ENCODE data around the gene NT5DC3.

NT5DC3 gene

DNA sequence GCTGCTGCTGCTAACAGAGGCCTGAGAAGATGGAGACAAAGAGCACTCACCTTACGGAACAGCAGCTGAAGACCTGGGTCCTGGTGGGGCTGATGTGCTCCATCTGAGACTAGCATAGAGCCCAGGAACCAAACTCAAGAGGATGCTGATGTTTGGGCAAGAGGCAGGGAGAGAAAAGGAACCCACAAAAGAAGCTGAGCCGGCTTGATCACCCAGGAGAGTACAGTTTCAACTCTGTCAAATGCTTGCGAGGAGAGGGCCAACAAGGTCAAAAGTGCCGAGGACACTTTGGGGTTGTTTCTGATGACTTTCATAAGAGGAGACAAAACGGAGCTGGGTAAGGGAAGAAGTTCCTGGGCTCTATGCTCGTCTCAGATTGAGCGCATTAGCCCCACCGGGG lies 17.3 kb upstream of the NT5DC3 start:
- in situ Hi-C loops (cut with MboI; ENCODE audit: low pct_unique_long_range_greater_than_20kb, low sequenced_read_pairs), result no loop called here

DNA sequence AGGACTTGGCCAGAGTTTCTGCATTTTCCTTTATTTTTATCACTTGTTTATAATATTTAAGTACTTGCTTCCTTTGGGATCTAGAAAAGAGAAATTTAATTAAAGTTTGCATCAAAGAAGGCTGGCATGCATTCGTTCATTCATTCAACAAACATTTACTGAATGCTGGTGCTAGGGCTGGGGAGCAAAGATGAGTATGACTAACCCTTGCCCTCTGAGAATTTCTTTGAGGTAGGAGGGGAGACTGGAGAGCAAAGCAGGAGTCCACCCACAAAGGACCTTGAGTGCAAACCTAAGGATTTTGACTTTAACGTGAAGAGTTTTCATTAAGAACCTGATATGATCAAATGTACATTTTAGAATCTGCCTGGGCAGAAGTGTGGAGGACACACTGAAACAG lies 16.1 kb upstream of the NT5DC3 start:
- no peak for DNase-seq
- in situ Hi-C loops (cut with MboI; ENCODE audit: low pct_unique_long_range_greater_than_20kb, low sequenced_read_pairs), result no loop called here

More for the DNA sequence above, 17.3 kb upstream of the NT5DC3 start:
- DNase-seq, result no peak

DNA sequence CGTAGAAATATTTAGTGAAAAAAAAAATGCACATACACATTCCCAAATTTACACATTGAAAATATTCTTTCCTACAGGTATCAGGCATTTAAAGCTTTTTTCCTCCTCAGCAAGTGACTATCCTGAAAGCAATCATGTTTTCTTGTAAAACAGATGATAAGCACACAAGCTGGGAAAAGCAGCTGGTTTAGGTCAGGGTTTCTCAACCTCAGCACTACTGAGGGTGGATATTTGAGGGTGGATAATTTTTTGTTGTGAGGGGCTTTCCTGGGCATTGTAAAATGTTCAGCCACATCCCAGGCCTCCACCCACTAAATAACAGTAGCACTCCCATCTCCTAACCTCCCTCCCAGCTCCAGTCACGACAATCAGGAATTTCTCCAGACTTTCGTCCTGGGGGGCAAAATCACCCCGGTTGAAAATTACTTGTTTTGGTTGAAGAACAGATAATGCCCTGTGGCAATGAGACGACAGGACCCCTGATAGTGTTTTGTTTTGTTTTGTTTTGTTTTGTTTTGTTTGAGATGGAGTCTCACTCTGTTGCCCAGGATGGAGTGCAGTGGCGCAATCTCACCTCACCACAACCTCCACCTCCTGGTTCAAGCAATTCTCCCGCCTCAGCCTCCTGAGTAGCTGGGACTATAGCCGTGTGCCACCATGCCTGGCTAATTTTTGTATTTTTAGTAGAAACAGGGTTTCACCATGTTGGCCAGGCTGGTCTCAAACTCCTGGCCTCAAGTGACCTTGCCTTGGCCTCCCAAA lies 15.0 kb upstream of the NT5DC3 start:
- in situ Hi-C loops (cut with MboI; ENCODE audit: low pct_unique_long_range_greater_than_20kb, low sequenced_read_pairs), result no loop called here
- no peak for DNase-seq

DNA sequence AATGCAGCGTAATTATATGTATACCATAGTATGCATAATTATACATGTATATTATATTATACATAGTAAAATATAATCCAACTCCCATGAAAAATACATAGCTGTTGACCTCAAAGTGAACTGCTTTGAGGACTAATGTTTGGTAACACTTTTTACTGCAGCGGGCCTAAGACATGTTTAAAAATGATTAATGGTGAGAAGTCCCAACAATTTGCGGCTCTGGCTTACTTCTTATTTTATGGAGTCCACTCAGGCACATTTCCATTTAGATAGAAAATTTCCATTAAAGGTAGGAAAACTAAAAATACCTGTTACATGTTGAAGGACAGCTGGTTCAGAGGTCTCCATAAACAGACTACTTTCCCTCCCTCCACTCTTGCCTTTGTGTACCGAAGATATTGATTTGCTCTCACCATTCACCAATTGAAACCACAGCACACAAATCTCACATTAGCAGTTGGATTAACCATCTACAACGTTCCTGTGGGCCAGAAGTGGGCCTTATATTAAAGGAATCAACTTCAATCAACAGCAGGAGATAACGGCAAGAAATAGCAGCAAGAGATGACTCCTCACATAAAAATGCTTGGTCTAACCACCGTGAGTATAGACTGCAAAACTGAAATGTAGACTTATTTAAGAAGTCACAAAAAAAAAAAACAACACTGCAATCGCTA lies 14.1 kb upstream of the NT5DC3 start:
- in situ Hi-C loops (cut with MboI; ENCODE audit: low pct_unique_long_range_greater_than_20kb, low sequenced_read_pairs), result no loop called here
- no peak for DNase-seq

DNA sequence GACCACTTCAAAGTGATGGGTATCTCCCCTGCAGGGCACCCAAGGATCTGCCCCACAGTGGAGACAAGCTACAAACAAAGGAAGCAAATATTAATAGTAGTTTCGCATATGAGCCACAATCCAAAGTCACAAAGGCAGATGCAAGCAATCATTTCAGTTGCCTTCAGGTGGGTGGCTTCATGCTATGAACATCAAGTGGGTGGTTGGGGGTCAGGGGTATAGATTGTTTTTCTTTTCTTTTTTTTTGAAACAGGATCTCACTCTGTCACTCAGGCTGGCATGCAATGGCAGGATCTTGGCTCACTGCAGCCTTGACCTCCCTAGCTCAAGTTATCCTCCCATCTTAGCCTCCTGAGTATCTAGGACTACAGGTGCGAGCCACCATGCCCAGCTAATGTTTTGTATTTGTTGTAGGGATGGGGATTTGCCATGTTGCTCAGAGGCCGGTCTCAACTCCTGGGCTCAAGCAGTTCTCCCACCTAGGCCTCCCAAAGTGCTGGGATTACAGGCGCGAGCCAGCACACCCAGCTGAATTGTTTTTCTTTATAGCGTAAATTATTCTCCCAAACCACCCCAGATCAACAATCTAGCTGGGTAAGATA lies 13.4 kb upstream of the NT5DC3 start:
- in situ Hi-C loops (cut with MboI; ENCODE audit: low pct_unique_long_range_greater_than_20kb, low sequenced_read_pairs), result no loop called here
- no peak for DNase-seq

DNA sequence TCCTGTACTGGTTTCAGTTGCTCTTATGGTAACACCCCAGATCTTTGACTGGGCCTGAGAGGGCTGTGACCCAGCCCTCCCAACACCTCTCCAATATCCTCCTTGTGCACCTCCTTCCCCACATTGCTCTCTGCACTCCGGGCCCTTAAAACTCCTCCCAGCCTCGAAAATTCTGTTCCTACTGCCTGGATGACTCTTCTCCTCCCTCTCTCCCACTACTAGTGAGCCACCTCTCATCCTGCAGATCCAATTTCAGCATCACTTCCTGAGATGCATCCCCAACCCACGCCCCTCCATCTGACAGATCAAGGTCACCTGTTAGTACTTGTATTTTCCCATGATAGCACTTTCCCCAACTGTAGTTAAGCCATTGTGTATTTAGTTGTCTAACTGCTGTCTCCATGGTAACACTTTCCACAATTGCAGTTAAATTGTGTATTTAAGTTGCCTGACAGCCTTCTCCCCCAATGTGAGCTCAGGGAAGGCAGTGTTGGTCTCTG lies 11.5 kb upstream of the NT5DC3 start:
- no peak for DNase-seq
- in situ Hi-C loops (cut with MboI; ENCODE audit: low pct_unique_long_range_greater_than_20kb, low sequenced_read_pairs), result no loop called here

DNA sequence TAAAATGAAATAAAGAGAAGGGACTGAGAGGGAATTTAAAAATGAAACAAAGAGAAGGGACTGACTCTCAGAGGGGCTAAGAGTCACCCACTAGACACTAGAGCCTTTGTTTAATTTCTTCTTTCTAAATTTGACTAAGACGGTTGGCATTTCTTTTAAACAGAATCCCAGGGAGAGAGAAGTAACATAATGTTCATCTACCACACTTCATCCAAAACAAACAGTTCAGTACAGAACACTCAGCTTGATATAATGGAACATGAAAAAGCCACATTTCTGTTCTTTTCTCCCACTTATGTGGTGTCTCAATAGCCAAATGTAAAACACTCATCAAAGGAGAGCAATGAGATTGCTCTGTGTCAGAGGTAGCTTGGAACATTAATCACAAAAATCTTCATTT lies 10.1 kb upstream of the NT5DC3 start:
- in situ Hi-C loops (cut with MboI; ENCODE audit: low pct_unique_long_range_greater_than_20kb, low sequenced_read_pairs), result no loop called here
- no peak for DNase-seq

DNA sequence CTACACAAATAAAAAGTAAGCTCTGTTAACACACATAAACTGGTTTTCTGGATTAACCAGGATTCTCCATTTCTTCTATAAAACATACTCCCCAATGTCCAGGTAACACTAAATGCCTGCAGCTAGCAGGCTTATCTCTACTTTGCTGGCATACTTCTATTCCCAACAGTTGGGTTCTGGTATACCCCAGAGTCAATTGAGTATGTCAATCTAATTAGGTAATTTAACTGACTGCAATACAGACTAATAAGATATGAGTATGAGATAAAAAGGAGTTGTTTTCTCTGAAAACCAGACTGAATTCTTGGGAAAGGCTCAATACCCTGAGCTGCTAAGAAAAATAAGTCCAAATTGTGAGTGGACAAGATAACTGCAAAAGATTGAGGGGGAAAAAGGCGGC lies 9.4 kb upstream of the NT5DC3 start:
- DNase-seq, result no peak
- in situ Hi-C loops (cut with MboI; ENCODE audit: low pct_unique_long_range_greater_than_20kb, low sequenced_read_pairs), result no loop called here

DNA sequence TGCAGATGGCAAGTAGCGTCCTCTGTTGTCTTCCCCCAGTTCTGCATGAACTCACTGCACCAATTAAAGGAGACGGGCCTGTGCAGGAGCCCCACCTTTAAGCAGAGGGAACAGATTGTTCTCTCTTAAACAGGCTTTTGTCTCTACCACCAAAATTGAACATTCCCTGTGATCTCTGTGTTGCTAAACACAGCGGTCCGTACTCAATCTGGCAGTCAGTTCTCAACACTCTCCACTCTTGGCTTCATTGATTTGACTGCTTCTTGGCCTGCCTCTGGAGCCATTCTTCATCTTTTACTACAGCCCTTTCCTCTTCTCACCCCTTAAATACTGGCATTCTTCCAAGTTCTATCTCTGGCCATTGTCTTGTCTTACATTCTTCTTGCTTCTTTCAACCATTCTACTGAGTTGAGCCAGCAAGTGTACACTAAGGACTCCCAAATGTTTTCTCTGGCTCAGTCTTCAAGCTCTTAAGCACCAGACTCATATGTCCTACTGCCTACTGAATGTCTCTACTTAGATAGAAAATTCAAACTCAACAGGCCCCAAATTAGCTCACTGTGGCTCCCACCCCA lies 8.0 kb upstream of the NT5DC3 start:
- in situ Hi-C loops (cut with MboI; ENCODE audit: low pct_unique_long_range_greater_than_20kb, low sequenced_read_pairs), result no loop called here

DNA sequence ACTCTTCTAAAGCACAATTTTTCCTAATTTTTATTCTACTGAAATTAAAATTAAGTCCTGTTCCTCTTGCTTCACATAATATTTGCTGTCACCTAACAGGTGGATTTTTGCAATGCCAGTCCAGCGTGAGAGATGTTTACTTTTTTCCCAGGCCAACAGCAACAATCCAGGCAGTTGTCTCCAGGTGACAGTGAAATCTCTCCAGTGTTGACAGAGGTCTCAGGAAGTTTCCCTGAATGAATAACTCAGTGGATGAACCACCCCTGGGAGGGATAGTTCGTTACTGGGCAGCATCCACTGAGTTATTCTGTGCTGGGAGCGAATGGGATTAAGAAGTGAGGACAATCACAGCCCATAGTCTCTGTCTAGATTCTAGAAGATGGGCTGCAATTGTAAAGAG lies 7.1 kb upstream of the NT5DC3 start:
- no peak for DNase-seq
- in situ Hi-C loops (cut with MboI; ENCODE audit: low pct_unique_long_range_greater_than_20kb, low sequenced_read_pairs), result no loop called here

More for the DNA sequence above, 8.0 kb upstream of the NT5DC3 start:
- DNase-seq, result no peak

DNA sequence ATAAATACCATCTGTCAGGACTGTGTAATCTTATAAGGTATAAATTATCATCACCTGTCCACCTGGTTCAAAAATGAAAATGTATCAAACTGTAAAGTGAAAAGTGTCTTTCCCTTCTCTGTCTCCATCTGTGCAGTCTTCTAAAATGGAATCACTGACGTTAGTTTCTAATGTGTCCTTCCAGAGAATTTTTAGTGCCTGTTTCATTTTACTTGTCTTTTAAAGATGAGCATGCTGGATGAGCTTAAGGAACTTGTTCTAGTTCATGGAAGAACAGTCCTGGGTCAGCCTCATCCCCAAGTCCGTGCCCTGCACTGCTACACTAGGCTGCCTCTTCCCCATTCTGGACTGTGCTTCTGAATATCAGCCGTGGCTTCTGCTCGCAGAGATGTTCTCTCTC lies 5.4 kb upstream of the NT5DC3 start:
- no peak for DNase-seq
- in situ Hi-C loops (cut with MboI; ENCODE audit: low pct_unique_long_range_greater_than_20kb, low sequenced_read_pairs), result no loop called here

DNA sequence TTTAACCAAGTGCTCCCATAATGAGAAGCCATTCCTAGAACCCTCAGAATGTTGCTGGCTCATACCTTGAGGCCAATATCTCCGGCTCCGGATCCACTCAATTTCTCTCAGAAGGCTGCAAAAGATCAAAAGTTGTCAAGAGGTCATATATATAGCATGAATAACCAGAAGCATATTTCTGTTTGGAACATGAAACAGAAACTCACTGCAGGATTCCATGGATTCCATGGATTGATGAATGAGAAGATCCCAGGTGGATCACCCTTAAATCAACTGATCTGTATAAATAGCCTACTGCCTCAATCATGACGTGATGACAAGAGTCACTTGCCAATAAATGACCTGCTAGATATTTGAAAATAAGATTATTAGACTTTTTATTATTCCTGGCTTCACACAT lies 3.3 kb upstream of the NT5DC3 start:
- no peak for DNase-seq
- in situ Hi-C loops (cut with MboI; ENCODE audit: low pct_unique_long_range_greater_than_20kb, low sequenced_read_pairs), result no loop called here

DNA sequence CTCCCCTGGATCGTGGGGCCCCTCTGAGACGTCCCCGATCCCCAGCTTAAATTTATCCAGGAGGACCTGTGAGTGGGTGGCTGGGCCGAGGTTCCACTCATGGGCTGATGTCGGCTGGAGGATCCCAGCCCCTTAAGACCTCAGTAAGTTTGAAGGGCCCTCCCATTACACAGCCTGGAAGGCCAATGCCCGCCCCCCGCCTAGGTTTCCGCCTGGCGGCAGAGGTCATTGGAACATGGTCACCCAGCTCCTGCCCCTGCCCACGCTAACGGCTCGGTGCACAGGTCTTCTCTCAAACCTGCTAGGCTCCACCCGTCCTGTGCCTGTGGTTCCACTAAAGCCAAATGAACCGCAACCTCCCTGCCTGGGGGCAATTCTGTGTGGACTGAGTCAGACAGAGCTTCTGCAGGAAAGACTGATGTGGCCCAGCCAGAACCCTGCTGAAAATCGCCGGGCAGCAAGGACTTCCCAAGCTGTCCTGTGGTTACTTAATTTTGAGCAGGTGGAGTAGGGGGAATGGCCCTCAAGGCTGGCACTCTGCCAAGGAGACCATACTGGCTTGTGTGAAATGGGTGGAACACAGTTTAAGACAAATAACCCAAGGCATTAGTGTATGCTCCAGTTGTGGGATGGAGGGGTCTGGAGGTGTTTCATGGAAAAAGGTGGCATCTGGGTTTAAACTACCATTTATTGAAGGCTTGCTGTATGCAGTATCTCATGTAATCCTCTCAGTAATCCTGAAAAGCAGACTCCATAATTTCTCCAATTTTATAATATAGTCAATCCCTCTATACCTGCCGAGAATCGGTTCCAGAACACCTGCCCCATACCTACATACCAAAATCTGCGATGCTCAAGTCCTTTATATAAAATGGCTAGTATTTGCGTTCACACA lies 903 bp upstream of the NT5DC3 start:
- DNase-seq, result peak; percentile 30

DNA sequence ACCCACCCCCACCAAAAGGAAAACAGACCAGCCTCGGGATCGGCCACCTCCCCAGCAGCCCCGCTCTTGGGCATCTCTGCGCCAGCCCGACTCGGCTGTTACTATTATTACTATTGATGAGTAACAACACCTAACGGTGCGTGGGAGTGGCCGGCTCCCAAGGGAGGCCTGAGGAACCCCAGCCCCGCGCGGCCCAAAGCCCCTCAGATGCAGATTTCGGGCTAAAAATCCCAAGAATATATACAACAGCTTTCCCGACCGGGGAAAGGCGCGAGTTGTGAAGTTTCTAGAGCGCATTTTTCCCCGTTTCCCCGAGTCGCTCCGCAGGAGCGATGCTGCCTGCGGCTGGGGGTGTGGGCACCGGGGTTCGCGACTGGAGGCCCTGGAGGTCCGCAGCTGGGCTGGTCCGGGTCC lies 565 bp downstream of the NT5DC3 start:
- in situ Hi-C loops (cut with MboI; ENCODE audit: low pct_unique_long_range_greater_than_20kb, low sequenced_read_pairs), result no loop called here
- no peak for DNase-seq

More for the DNA sequence above, 903 bp upstream of the NT5DC3 start:
- in situ Hi-C loops (cut with MboI; ENCODE audit: low pct_unique_long_range_greater_than_20kb, low sequenced_read_pairs), result no loop called here

DNA sequence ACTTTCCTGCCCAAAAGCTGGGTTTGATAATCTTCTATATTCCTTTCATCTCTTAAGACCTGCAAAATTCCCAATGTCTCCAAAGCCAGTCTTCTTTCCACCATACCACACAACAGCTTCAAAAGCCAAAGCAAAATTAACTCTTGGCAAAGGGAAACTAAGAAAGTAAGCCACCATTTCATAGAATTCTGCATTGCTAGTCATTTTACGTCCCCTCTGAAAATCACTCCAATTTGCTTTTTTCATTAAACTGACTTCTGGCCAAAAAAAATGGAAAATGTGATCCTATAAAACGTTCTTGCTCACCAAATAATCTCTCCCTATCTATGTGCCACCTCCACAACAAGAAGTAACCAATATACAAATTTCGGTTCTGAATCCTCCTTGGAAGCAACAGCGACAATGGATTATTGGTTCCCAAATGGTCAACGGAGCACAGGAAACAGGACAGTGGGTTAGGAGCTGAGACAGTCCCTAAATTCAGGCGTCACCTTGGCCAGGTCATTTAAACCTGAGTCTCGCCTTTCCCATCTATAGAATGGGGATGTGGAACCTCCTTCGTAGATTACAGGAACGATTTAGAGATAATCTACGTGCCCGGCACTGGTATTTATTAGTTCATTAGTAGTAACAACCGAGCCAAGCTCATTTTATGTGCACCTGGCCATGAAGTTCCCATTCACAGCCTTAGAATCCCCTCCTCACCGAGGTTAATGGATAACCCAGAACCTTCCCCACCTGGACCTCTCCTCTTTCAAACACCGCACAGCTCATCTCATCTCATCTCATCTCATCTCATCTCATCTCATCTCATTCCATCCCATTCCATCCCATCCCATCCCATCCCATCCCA lies 1.2 kb downstream of the NT5DC3 start:
- no peak for DNase-seq
- in situ Hi-C loops (cut with MboI; ENCODE audit: low pct_unique_long_range_greater_than_20kb, low sequenced_read_pairs), result no loop called here

DNA sequence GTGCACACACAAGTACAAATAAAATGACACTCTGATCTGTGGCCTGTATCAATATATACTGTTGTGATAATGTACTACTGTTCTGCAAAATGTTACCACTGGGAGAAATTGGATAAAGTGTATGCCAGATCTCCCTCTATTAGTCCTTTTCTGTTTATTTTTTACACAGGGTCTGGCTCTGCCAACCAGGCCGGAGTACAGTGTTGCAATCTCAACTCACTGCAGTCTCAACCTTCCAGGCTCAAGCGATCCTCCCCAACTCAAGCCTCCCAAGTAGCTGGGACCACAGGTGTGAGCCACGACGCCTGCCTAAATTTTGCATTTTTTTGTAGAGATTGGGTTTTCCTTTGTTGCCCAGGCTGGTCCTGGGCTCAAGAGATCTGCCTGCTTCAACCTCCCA lies 1.9 kb downstream of the NT5DC3 start:
- no peak for DNase-seq
- in situ Hi-C loops (cut with MboI; ENCODE audit: low pct_unique_long_range_greater_than_20kb, low sequenced_read_pairs), result no loop called here

DNA sequence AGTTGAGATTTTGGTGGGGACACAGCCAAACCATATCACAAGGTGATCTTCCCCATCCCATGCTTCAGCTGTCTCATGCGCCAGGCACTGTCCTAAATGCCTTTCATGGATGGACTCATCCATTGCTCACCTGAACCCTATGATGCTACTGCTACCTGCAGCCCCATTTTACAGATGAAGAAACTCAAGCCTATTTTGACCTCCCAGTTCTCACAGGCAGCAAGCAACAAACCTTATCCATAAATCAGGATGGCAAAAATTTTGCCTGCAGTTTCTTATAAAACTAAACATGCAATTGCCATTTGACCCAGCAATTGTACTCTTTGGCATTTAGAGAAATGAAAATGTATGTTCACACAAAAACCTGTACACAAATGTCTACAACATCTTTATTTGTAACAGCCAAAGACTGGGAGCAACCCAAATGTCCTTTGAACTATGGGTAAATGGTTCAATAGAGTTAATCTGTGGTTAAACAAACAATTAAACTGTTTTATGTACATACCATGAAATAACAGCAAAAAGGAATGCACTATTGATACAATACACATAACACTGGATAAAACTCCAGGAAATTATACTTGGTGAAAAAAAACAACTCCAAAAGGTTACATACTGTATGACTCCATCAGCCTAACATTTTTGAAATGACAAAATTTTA lies 2.6 kb downstream of the NT5DC3 start:
- in situ Hi-C loops (cut with MboI; ENCODE audit: low pct_unique_long_range_greater_than_20kb, low sequenced_read_pairs), result no loop called here
- DNase-seq, result no peak

DNA sequence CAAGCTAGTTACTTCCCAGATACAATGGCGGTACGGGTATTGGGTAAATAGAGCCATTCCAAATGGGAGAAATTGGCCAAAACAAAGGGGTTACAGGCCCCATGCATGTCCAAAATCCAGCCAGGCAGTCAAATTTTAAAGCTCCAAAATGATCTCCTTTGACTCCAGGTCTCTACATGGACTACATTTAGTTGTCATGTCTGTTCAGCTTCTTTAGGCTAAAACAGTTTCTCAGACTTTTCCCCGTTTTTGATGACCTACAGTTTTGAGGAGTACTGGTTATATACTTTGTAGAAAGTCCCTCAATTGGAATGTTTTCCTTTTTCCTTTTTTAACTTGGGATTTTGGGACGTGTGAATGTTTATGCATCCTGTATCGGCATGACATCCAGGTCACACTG lies 4.7 kb downstream of the NT5DC3 start:
- in situ Hi-C loops (cut with MboI; ENCODE audit: low pct_unique_long_range_greater_than_20kb, low sequenced_read_pairs), result no loop called here
- no peak for DNase-seq
